Measurements from ENCODE around the gene NPPA.

GRCh38 chr1:11885916-11886315 is 38.3 kb upstream of the NPPA start:
- TF ChIP-seq, protein P1, sequence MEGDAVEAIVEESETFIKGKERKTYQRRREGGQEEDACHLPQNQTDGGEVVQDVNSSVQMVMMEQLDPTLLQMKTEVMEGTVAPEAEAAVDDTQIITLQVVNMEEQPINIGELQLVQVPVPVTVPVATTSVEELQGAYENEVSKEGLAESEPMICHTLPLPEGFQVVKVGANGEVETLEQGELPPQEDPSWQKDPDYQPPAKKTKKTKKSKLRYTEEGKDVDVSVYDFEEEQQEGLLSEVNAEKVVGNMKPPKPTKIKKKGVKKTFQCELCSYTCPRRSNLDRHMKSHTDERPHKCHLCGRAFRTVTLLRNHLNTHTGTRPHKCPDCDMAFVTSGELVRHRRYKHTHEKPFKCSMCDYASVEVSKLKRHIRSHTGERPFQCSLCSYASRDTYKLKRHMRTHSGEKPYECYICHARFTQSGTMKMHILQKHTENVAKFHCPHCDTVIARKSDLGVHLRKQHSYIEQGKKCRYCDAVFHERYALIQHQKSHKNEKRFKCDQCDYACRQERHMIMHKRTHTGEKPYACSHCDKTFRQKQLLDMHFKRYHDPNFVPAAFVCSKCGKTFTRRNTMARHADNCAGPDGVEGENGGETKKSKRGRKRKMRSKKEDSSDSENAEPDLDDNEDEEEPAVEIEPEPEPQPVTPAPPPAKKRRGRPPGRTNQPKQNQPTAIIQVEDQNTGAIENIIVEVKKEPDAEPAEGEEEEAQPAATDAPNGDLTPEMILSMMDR (IDR thresholded peaks at IDR 0.05): no peak
- TF ChIP-seq ZFX (IDR thresholded peaks at IDR 0.05; ENCODE audit: borderline replicate concordance): no peak

Measured in 22Rv1 (cell line).